GM18873 (cell line): Measurements from ENCODE around the gene CD209.
A peak's percentile ranks its signal among the peaks of the same experiment; 100 is the strongest.

Experiments
- ATAC-seq: cut with Tn5 transposase; IDR thresholded peaks from one replicate; pipeline ENCODE4 v1.9.1; 2021; ENCODE audit warnings: mild to moderate bottlenecking, moderate library complexity, moderate number of reproducible peaks; ENCODE audit not compliant: unreplicated experiment, low FRiP score

The CD209 gene

DNA sequence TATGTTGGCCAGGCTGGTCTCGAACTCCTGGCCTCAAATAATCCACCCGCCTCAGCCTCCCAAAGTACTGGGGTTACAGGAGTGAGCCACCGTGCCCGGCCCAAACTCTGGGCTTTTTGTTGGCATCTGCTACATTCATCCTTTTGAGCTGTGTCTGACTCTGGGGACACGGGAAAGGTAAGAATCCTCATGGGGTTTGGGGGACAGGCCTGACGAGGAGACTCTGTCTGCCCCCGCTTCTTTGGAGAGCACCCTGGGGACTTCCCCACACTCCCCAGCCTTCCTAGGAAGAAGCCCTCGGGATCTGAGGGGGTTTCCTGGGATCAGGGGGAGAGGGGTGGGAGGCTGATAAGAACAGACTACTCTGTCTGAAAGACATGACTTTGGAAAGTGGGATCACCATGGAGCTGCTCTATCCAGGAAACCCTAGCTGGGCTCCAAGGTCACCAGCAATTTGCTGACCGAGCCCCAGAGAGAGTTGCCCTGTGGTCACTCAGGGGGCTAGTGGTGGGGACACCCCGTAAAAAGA, 37.3 kb downstream of the CD209 start:
- ATAC-seq = no peak

GRCh38 chr19:7706955-7707456, 40.3 kb downstream of the CD209 start:
- no peak for ATAC-seq

GRCh38 chr19:7706188-7706954, 41.0 kb downstream of the CD209 start:
- no peak for ATAC-seq

- peak; percentile 41 for ATAC-seq
Observed at GRCh38 chr19:7705387-7706187, 41.7 kb downstream of the CD209 start.

GRCh38 chr19:7704280-7705060, 42.9 kb downstream of the CD209 start:
- no peak for ATAC-seq

DNA sequence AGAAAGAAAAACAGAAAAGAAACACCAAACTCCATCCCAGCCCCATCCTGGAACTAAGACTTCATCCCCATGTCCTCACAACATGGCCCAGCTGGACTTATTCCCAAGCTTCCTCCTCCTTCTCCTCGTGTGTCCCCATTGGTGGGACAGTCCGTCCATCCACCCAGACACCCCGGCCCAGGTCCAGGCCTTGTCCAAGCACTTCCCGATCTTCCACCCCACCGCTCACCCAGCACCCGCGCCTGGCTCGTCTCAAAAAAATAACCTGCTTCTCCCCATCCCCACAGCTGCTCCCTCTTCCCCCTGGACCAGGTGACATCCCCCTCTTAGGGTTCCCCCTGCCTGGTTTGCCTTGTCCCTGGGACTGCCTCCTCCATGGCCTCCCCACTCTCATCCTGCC, 44.0 kb downstream of the CD209 start:
- no peak for ATAC-seq

DNA sequence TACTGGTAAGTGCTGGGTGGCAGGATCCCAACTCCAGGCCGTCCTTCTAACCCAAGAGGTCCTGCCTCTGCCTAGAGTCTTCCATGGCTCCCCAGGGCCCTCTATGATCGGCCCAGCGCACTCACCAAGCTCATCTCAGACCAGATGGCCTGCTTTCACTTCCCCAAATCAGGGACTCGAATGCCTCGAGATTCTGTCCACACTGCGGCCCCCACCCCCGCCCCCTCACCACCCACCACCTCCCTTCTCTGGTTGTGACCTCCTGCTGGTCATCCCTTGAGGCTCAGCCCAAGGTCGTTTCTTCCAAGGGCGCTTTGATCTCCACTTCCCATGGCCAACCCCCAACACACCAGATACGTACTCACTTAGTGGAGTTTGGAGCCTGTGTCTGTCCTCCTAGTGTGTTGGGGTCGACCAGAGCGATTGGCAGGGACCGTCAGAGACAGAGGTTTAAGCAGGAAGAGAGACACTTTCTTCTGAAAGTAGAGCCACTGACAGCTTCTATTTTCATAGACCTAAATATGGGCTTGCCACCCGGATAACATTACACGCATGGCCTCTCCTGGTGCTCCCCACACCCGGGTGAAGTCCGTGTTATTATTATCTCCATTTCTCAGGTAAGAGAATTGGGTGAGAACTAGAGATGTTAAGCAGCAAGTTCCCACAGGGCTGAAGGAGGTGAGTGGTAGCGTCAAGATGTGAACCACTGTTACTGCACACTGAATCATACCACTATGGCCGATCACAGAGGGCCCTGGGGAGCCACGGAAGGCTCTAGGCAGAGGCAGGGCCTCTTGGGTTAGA, 45.5 kb downstream of the CD209 start, which contains the start of gene FCER2:
Gene FCER2, minus strand, starts transcription at position 478 of the 804 bp plus-strand sequence. CDS start 2,371 bp downstream, outside the sequence.
- peak; percentile 49 for ATAC-seq

GRCh38 chr19:7701049-7701653, 46.2 kb downstream of the CD209 start:
- no peak for ATAC-seq

- no peak for ATAC-seq
Observed at GRCh38 chr19:7699417-7700401, 47.6 kb downstream of the CD209 start.

GRCh38 chr19:7699003-7699402, 48.3 kb downstream of the CD209 start:
- no peak for ATAC-seq

- no peak for ATAC-seq
Observed at GRCh38 chr19:7698583-7698982, 48.8 kb downstream of the CD209 start.

- no peak for ATAC-seq
Observed at GRCh38 chr19:7697721-7698287, 49.5 kb downstream of the CD209 start.

GRCh38 chr19:7694499-7694898, 52.8 kb downstream of the CD209 start:
- ATAC-seq = no peak

DNA sequence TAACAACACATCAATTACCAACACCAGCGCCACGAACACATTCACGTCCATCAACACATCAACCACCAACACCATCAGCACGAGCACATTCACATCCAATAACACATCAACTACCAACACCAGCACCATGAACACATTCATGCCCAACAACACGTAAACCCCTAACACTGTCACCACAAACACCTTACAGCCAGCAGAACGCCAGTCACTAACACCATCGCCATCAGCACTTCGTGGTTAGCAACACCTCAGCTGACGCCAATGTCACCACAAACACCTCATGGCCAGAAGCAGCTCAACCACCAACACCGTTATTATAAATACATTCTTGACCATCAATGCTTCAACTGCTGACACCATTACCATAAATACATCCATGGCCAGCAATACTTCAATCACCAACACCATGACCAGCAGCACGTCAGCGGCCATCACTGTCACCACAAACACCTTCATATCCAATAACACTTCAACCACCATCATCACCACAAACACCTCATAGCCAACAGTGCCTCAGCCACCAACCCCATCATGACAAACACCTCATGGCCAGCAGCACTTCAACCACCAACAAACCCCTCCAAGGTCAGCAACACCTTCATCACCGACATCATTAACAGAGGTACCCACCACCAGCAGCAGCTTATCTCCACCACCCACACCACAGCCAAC, 54.8 kb downstream of the CD209 start:
- no peak for ATAC-seq

GRCh38 chr19:7691497-7691896, 55.8 kb downstream of the CD209 start:
- ATAC-seq = no peak

- no peak for ATAC-seq
Observed at GRCh38 chr19:7690779-7691258, 56.5 kb downstream of the CD209 start.
